GM18909 (cell line): ENCODE data around the gene CKMT2.

Experiments
- ATAC-seq: cut with Tn5 transposase; IDR thresholded peaks from one replicate; pipeline ENCODE4 v1.9.1; 2021; ENCODE audit warnings: mild to moderate bottlenecking; ENCODE audit not compliant: unreplicated experiment, poor library complexity

CKMT2 gene

DNA sequence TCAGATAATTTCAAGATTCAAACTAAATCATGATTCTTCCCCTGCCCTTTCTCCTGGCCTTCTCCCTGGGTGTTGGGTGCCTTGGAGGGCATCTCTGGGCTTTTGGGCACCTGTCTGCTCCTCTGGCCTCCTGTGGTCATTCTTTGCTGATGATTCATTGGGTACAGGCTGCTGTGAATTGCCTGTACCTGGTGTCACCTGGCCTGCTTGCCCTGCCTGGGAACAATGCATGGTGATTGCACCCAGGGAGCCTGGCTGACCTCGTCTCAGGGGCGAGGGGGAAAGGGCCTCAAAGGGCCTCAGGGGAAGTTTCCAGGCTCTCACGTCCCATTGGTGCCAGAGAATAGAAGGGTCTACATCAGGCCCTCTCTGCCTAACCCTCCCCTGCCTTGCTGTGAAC is 20.1 kb upstream of the CKMT2 start:
- no peak for ATAC-seq

GRCh38 chr5:81214848-81215247 is 18.3 kb upstream of the CKMT2 start:
- no peak for ATAC-seq

DNA sequence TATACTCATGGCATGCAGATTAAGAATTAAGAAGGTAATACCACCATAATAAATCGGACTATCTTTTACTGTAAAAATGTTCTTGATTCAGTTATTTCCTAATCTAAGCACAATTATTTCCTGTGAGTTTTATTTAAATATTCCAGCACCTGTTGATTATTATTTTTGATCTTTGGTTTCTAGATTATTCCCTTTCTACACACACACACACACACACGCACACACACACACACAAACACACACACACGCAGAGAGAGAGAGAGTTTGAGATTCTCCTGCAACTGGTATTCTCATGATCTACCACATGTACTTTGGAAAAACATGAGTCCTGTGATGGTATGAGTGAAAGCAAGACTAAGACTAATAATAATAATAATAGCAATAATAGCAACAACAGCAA is 17.0 kb upstream of the CKMT2 start:
- no peak for ATAC-seq

DNA sequence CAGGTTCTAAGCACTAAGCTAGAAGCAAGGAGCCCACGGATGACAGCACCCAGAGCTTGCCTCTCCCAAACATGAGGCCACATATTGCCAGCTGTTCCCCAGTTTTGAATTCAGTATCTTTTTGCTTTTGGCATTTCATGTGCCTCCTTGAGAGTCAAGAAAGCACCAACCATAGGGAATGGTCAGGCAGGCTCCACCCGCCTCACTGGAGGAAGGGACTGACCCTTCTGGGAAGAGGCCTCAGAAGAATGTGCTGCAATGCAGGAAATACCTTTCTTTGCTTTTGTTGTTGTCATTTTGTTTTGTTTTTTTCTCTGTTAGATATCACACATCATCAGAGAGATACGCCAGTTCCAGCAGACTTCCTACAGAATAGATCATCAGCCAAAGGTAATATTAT is 13.7 kb upstream of the CKMT2 start:
- ATAC-seq = no peak

DNA sequence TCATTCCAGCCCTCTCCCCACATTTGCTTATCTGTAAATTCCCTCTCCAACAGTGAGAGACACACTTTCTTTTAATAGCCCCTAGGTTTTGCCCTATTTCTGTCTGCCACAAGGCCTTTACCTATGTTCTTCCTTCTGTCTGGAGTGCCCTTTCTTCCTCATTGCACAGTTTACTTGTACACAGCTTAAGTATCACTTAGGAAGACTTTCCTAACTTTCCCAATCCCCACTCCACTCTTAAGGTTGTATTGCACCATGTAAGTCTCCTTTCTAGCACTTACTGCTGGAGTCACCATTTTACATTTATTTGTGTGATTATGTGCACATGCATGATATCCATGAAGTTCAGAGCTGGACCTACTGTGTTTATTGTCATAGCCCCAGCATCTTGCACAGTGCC is 10.8 kb upstream of the CKMT2 start:
- no peak for ATAC-seq

GRCh38 chr5:81225463-81225862 is 7.7 kb upstream of the CKMT2 start:
- no peak for ATAC-seq

GRCh38 chr5:81226286-81226685 is 6.8 kb upstream of the CKMT2 start:
- no peak for ATAC-seq

GRCh38 chr5:81226949-81227348 is 6.2 kb upstream of the CKMT2 start:
- ATAC-seq = no peak

- ATAC-seq = no peak
Observed at GRCh38 chr5:81228084-81228483, 5.0 kb upstream of the CKMT2 start.

DNA sequence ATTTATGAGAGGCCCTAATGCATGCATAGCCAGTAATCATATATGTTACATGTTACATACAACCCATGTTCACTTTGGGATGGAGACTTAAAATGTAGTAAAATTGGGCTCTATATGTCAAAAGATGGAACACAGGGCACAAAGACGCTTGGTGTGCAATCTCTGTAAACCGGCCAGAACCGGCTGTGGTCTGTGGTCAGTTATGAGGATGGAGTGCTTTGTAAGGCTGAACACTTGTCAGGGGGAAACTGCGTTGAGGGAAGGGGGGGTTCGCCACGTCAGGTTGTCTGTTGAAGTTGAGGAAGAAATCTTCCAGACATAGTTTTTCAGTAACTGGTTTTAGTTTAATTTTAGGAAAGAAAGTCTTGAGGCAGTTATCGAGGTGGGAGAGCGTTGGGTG is 2.7 kb upstream of the CKMT2 start:
- ATAC-seq = no peak

DNA sequence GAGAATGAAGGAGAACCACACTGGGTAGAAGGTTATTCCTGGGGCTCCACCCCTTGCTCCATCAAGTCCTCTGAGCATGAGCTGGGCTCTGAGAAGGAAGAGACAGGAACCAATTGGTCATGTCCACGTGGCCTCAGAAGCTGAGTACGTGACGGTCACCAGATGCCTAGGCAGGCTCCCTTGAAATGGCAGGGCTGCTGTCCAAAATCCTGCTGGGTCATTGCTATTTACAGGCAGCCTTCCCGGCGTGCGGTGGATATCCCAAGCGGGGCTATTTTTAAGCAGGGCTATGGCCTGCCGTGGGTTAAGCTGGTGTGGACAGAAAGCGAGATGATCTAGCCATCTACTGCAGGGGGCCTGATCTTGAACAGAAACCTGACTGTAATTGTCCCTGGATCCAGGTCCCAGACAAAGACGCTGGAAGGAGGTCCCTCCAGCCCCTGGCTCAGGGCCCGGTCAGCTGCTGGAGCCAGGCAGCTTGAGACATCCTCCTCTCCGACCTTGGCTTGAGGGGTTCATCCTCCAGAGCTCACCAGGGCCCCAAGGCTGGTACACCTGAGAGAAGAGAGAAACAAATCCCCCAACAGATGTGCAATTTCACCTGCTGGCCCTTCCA is 550 bp upstream of the CKMT2 start:
- no peak for ATAC-seq

DNA sequence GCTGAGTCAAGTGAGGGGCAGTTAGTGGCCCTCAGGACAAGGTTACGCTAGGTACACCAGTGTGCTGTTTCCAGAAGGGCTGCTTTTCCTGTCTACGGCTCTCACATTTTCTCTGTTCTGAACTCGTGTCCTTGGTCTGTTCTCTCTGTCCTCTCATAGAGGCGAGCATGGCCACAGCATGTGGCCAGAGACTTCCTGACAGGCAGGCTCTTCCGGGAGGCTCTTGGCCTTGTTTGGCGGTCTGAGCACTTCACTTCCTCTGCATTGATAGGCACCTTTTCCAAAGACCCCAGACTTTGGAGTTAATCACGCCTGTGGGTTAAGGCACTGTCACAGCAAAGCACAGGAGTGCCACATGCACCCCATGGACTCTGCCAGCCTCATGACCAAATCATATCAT is 1.2 kb downstream of the CKMT2 start:
- ATAC-seq = no peak

- no peak for ATAC-seq
Observed at GRCh38 chr5:81234801-81235200, 1.7 kb downstream of the CKMT2 start.

DNA sequence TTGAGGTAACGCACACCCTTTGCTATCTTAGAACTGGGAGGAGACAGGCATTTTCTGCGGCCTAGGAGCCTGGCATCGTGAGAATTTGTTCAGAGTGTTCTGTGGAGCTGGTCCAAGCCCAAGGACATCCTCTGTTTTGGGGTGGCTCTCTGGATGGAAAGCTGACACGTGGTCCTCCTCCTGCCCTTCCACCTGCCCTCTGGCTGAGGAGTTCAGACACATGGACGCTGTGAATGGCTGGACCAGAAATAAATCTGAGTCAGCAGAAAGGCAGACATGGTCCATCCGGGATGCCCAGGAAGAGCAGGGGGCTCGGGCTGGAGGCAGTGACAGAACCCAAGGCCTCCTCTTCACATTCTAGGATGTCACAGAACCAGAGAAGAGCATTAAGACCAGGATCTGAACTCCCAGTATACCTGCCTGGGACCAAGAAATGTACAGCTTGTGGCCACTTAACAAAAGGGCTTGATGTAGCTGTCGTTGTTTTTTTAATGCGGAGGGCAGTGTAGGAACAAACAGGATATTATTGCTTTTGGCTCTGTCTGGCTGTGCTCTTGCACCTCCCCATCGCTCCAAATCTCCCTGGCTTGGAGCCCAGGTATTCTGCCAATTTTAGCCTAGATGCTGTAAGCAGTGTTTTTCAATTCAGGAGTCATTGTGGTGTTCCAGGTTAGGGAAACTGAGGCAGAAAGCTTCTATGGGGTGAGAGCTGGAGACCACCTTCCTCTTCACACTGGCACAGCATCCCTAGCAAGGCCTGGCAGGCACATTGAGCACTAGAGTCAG is 2.4 kb downstream of the CKMT2 start:
- no peak for ATAC-seq

GRCh38 chr5:81238460-81238859 is 5.3 kb downstream of the CKMT2 start:
- no peak for ATAC-seq

- ATAC-seq = no peak
Observed at GRCh38 chr5:81239613-81240012, 6.5 kb downstream of the CKMT2 start.

DNA sequence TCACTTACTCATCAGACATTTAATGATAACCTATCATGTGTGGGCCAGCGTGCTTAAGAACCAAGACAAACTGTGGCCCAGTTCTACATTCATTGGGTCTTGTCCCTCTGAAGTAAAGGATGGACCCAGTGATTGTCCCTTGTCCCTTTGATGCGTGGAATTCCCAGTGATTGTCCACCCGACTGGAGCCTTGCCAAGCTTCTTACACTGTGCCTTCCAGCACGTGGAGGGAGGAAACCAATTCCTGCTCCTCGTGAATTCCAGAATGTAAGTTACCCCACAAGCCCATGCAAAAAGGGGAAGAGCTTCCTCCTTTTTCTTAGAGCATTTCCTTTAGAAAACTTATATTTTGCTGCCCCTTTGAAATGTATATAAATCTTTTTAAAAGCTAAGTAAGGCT is 7.9 kb downstream of the CKMT2 start:
- no peak for ATAC-seq

GRCh38 chr5:81241961-81242648 is 9.0 kb downstream of the CKMT2 start:
- ATAC-seq = no peak

- no peak for ATAC-seq
Observed at GRCh38 chr5:81242906-81243436, 9.8 kb downstream of the CKMT2 start.

- no peak for ATAC-seq
Observed at GRCh38 chr5:81244451-81244850, 11.3 kb downstream of the CKMT2 start.

DNA sequence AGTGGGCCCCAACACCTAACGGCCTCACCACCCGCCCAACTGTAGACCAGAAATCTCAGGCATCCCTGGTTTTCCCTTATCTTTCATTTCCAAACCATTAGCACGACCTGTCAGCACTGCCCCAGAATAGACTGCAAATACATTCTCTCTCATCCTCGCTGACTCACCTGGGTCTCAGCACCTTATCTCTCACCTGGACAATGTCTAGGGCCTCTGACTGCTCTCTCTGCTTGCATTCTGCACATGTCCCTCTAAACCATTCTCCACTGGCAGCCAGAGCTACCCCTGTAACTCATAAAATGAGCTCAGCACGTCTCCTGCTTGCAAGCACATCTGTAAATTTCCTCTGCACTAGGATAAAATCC is 12.7 kb downstream of the CKMT2 start:
- no peak for ATAC-seq
